ENCODE measurements around the gene STX8.

The STX8 gene

DNA sequence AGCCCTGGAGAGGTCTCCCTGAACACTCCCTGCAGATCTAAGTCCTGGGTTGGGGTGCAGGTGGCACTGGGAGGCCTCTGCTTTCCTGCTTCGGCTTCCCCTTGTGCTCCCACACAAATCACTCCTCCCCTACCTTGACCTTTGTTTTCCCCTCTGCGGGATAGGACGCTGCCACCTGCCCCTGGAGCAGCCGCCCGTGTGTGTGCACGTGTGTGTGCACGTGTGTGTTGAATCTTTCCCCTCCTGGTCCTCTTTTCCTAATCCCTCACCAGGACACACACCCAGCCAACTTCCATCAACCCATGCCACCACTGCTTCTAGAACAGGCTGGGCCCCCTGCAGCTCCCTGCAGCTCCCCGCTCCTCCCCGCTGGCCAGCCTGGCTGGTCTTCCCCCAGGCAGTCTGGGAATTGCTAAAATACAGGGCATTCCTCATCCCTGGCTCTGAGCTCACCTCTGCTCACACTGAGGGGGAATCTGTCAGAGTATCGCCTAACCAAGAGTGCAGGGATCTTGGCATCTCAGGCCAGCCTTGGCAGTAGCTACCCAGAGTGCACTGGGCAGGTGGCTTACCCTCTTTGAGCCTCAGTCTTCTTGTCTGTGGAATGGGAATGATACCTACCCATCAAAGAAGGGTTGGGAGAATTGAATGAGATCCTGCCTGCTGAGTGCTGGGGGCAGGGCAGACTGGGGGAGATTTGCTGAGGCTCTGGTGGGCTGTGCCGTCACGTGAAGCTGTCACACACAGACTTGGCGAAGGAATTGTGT is 355.8 kb downstream of the STX8 start:
- in situ Hi-C loops (cut with HindIII; ENCODE audit: low sequenced_read_pairs), result no loop called here

DNA sequence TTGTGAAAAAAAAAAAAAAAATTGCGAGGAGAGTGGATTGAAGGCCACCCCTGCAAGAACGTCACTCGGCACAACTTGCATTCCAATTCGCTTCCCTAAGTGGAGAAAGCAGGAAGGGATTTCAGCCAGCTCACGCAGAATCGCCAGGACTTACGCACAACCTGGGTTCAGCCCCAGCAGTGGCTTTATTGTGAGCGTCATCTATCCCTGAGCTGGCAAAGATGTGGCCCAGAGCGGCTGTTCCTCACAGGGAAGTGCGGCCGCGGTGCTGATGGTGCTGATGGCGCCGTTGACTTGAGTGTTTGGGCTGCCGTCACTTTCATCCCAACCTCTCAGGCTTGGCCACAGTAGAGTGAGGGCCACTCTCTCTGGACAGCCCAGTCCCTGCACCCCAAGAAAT is 356.7 kb downstream of the STX8 start:
- in situ Hi-C loops (cut with HindIII; ENCODE audit: low sequenced_read_pairs), result no loop called here

DNA sequence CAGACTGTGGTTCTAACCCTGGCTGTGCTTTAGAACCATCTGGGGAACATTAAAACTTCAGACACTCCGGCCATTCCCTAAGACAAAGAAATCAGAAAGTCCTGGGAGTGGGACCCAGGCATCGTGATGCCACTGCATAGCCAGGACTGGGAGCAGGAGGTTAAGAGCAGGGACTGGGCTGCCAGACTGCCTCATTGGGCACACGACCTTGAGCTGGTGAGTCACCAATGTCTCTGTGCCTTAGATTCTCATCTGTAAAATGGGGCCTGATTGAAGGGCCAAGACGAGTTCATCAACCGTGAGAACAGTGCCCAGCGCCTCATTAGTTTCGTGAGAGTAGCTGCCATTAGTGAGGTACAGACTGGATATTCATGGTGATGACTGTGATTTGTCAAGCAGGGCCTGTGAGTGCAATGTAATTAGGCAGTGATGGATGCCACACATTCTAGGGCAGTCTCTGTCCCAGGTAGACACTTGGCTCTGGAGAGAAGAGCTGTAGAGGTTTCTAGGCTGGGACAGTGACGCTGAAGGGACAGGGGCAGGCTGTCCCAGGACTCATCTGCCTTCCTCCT is 357.5 kb downstream of the STX8 start:
- in situ Hi-C loops (cut with HindIII; ENCODE audit: low sequenced_read_pairs), result no loop called here

DNA sequence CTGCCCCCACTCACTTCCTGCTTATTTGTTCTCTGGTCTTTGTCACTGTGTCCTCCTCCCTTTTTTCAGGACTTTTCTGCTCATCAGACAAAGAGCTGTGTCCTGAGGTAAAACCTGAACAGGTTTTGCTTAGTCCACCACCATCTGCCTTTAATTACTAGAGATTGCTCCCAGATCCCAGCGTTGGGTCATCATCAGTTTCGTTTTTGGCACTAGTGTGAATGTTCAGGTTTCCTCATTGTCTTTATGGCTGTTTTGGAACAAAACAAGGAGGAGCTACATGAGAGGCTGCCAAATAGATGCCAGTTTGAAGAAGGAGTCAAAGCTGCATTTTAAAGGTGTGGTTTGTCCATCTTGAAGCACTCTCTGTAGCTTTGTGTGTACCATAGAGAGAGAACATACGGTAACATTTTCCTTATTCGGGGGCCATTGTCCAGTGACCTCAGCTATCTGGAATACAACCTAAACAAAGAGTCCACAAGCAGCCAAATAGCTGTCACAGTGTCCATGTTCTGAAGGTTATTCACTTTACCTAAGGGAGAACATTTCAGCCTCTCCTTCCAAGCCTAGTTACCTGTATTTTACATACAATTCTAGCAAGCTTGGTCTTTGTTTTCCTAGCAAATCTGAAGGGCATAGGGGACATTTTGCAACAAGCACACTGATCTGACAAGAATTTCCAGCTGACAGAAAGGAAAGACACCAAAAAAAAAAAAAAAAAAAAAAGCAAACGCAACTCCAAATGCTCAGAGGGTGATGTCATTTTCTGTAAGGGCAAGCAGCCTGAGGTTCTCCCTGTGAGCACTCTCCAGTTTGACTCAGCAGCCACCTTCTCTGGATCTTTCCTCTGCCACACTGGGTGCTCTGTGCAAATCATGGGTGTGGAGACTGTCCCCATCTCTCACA is 358.2 kb downstream of the STX8 start:
- in situ Hi-C loops (cut with HindIII; ENCODE audit: low sequenced_read_pairs), result no loop called here

DNA sequence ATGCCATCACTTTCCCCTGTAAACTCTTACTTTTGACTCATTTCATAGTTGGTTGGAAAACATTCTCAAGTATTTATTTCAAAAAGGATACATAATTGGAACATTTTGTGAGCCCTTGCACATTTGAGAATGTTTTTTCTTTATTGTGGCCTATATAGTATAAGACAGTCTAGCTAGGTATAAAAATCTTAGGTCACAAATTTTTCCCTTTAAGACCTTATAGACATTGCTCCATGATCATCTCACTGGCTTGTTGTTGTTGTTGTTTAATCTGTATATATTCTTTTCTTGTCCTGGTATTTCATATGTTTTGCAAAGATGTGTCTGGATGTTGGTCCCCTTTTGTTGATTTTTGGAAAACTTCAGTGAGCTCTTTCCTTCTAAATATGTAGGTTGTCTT is 360.2 kb downstream of the STX8 start:
- in situ Hi-C loops (cut with HindIII; ENCODE audit: low sequenced_read_pairs), result no loop called here

DNA sequence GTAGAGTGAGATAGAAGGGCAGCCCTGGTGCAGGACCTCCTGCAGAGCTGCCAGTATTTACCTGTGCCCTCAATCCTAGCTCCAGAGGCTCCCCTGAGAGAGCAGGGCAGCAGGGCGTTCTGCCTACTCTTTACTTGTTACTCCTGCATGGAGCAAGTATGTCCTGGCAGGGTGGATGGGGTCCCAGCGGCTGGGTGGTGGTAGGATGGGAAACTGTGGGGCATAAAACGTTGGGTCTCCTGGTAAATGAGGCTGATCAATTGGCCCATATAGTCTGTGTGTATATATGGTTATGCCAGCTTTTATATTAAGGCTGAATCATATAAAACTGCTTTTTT is 362.3 kb downstream of the STX8 start:
- in situ Hi-C loops (cut with HindIII; ENCODE audit: low sequenced_read_pairs), result no loop called here

DNA sequence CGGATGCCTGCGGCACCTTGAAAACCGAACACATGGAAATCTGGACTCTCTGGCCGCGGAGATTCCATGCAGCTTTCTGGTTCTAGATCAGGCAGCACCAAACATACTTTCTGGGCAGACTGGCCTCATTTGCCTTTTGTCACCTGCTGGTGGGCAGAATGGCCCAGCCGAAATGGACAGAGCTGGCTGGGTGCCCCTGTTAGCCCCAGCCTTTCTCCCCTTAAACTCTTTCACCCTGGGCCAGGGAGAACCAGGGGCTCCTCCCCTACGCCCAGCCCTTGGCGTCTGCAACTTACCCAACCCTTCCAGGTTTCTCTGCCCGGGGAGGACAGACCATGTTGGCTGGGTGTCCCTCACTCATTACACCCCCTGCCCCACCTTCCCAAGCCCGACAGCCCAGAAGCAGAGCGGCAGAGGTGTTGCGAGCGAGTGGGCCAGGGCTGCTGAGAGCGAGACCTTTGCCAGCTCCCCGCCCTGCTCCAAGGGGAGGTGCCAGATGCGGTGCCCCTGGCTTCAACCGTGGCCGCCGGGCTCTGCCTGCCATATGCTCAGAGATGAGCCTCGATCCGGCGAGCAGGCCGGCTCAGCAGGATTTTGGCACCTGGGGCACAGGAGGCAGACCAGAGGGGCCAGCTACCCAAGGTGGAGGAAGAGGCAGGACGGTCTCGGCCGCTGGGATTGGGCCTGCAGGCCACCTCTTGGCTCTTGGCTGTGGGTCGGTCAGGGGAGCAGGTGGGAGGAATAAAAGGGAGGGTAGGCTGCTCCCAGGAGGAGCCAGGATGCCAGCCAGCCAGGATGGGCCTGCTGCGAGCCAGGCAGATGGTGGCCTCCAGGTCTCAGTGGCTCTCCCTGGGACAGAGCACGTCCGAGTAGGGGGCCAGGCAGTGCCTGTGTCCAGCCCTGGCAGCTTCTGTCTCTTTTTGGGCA is 363.0 kb downstream of the STX8 start:
- in situ Hi-C loops (cut with HindIII; ENCODE audit: low sequenced_read_pairs), result no loop called here

DNA sequence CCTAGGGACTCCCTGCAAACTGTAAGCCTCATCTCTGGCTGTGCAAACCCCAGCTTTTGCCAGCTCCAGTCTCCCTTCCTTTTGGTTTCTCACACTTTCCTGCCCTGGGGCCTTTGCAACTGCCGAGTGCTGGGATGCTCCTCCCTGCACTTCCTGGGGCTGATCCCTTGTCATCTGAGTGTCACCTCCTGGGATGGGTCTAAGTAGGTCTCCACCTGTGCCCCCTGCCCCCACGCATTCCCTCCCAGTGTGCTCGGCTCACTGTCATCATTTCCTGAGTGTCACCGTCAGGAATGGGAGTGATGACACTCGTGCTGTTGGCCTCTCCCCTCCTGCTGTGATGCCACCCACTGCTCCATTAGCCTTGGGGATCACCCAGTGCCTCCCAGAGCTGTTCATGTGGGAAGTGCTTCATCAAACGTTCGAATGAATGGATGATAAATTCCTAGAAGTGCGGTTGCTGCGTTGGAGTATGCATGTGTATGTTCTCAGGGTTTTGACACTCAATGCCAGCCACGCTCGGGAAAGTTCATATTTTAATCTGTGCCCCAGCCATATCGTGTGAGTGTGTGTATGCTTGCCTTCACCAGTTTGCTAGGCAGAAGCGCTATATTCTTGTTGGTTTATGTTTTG is 364.4 kb downstream of the STX8 start:
- in situ Hi-C loops (cut with HindIII; ENCODE audit: low sequenced_read_pairs), result no loop called here

DNA sequence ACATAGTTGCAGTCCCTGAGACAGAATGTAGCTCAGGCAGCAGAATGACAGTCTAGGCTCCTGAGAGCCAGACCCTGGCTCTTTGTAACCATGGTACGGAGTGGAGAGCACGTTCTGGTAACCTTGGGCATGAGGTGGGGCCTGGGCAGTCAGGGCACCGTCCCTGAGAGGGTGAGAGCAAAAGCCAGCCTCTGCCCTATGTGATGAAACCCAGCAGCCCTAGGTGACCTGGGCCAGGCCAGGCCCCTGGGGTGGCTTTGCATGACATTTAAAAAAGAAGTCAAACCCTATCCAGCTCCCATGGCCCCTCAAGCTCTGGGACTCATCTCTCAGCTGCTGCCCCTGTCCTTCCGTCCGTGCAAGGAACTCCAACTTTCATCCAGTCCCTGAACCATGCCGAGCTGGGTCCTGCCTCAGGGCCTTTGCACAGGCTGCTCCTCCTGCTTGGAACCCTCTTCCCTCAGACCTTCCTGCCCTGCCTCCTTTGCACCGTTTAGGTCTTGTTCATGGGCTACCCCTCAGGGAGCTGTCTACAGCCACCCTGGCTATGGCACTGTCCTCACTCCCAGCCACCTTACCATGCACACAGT is 365.7 kb downstream of the STX8 start:
- in situ Hi-C loops (cut with HindIII; ENCODE audit: low sequenced_read_pairs), result no loop called here

DNA sequence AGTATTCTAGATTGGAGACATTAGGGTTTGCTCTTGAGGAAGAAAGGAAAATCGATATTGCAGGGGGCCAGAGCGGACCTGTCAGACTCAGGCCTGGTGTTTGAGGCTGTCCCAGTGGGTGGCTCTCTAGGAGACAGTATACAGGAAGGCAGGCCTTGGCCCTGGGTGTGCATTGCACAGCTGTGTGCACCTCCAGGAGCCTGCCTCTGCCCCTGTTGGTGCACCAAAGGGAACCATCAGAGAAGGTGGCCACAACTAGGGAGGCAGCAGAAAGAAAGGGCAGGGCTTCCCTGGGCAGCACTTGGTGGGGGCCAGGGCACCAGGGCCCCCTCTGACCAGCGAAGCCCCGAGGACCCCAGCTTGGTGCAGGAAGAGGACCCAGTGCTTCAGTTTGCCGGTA is 366.3 kb downstream of the STX8 start:
- in situ Hi-C loops (cut with HindIII; ENCODE audit: low sequenced_read_pairs), result no loop called here

DNA sequence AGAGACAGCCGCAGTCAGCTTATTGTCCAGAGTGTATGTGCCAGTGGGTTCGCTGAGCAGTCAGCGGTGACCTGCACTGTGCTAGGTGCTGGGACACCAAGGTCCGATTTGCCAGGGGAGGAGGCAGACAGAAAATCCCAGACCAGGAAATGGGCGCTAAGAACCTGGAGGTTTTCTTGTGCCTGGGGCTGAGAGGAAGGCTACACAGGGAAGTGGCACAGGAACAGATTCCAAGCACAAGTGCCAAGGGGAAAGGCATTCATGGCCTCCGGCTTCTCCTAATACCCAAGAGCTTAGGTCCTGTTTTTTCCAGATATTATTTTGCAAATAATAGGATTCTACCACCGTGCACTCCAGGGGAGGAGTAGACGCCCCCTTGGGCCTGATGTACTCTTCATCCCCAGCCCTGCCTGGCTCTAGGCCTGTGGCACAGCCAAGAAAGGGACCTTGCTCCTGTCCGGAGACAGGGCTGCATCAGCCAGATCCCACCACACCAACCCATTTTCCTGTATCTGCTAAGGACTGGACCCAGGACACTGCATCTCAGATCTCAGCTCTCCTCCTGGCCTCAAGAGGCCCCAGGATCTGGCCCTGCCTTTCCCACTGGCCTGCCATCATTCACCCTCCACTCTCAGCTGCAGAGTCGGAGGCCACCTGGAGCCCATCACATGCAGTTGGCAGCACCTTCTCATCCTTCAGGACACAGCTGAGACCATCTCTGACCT is 367.1 kb downstream of the STX8 start:
- in situ Hi-C loops (cut with HindIII; ENCODE audit: low sequenced_read_pairs), result no loop called here

DNA sequence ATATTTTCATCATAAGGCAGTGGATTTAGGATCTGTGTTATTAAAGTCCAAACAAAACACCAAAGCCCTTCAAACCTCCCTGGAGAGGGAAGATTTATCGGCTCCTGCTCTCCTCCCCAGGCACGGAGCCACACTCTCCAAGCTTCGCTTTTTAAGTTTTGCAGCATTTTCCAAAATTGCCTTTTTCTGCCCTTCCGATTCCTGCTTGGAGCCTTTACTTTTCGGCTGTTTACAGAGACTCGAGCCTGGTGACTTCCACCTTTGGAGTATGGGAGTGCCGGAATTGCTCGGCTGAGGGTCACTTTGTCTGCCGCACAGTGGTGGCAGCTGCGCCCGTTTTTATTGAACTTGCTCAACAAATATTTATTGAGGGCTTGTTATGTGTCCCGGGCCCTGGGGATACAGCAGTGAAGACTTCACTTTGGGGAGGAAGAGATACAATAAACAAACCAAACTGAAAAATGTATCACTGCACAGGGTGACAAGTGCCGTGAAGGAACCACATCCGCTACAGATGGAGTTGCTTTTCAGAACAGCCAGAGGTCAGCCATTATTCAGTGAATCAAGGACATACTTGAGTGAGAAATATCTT is 368.8 kb downstream of the STX8 start:
- in situ Hi-C loops (cut with HindIII; ENCODE audit: low sequenced_read_pairs), result no loop called here

DNA sequence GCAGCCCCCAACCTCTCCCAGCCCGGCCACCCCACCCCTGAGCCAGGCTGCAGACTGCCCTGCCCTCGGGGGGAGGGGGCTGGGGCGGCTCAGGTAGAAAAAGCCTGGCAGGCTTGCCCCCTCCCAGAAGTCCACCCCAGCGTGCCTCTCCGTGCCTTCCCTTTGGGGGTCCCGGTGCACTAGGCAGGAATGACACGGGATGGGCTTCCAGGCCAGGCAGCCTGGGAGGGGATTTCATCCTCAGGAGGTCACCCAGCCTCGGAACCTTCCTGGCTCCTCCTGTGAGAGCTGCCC is 369.3 kb downstream of the STX8 start:
- in situ Hi-C loops (cut with HindIII; ENCODE audit: low sequenced_read_pairs), result no loop called here

DNA sequence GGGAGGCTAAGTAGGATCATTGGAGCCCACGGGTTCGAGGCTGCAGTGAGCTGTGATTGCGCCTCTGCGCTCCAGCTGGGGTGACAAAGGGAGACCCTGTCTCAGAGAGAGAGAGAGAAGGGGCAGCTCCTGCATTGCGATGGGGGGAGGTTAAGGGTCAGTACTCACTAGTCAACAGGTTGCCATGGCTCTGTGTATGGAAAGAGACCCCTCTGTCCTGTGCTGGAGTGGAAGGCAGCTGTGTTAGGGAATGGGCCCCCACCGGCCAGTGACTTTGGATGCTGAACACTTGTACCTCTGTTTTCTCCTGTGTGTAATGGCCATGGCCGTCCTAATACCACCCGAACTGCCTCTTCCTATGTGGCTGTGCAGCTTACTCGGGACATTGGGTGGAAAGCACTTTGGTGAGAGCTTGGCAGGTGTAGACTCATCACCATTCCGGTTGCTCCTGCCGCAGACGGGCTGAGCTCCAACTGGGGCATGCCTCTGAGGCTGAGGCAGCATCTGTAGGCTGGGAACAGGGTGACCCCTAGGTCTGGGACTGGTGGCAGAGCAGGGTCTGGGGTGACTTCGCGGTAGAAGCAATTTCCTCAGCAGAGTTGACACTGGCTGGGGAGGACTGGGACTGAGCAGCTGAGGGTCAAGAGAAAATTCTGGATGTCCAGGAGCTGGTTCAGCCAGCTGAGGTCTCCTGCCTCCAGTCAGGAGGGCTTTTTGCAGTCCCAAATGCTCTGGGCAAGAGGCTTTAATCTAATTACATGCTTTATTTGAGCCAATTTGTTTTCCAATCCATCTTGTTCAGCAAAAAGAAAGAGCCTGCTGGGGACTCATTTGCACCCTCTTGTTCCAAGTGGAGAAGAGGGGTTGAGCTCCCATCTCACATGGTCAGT is 369.9 kb downstream of the STX8 start:
- in situ Hi-C loops (cut with HindIII; ENCODE audit: low sequenced_read_pairs), result no loop called here

DNA sequence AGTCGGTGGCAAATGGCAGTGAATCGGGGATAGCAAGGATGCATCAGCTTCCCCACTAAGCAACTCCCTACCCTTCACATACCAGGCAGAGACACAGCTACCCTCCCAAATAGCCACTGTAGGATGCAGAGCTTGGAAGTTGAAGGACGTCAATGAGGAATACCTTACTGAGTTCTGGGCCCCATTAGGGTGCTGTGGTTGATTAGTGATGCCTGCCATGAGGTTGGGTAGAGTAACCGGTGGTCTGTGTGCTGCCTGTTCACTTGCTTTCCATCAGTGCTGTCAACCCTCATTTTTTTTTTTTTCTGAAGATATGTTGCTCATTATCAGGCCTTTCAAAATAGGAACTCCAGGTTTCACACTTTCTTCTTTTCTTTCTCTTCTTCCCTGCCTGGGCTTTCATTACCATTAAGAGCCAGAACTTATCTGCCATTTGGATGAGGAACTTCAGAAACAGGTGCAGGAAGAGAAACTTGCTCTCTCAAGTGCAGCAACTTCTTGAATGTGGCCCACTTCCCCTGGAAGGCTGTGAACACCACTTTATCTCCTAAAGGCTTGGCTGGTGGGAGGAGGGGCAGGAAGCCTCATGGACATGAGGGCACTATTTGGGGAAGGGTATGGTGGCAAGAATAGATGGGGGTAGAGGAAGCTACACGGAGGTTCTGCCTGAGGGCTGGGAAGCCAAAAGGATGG is 370.8 kb downstream of the STX8 start:
- in situ Hi-C loops (cut with HindIII; ENCODE audit: low sequenced_read_pairs), result no loop called here

DNA sequence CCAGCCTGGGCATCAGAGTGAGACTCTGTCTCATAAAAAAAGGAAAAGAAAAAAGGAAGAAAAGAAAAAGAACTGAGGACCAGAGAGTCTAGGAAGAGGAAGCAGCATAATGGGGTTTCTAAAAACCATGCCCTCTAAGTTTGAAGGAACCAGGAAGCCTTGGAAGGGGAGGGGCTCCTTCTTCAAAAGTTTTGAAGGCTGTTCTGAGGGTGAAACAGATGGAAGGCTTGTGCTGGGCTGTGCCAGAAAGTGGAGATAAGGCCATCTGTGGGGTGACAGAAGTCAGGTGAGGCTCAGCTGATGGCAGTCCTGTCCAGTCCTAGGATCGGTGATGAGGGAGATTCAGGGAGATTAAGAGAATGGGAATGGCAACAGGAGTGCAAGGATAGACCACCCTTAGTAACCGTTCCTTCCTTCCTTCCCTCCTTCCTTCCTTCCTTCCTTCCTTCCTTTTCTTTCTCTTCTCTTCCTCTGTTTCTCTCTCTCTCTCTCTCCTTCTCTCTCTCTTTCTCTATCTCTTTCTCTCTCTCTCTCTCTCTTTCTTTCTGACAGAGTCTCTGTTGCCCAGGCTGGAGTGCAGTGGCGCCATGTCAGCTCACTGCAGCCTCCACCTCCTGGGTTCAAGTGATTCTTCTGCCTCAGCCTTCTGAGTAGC is 371.7 kb downstream of the STX8 start:
- in situ Hi-C loops (cut with HindIII; ENCODE audit: low sequenced_read_pairs), result no loop called here

DNA sequence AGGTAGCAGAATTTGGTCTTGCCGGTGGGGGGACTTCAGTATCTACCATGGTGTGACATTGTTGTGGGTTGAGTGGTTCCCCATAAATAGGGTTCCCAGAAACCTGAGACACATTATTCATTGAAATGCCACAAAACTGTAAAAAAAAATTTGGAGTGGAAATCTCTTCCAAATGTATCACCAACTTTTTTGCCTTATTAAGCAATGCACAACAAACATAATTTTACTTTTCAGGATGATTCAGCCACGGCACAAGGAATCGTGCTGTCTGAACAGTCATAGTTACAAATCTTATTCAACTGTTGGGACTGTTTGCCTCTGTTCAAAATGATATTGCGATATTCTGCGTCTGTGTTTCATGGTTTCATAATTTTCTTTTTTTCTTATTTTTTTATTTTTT is 373.1 kb downstream of the STX8 start:
- in situ Hi-C loops (cut with HindIII; ENCODE audit: low sequenced_read_pairs), result no loop called here

Data from endothelial cell of hepatic sinusoid (primary cell).